ENCODE data around the gene GALE. TPM values are rescaled to one million over a fixed set of nuclear protein-coding genes. Genes with fewer than 3 reads are reported as not detected.

The GALE gene
- polyA plus RNA-seq, 3 donors: 17.6 to 21.9 (median 18.0) TPM

DNA sequence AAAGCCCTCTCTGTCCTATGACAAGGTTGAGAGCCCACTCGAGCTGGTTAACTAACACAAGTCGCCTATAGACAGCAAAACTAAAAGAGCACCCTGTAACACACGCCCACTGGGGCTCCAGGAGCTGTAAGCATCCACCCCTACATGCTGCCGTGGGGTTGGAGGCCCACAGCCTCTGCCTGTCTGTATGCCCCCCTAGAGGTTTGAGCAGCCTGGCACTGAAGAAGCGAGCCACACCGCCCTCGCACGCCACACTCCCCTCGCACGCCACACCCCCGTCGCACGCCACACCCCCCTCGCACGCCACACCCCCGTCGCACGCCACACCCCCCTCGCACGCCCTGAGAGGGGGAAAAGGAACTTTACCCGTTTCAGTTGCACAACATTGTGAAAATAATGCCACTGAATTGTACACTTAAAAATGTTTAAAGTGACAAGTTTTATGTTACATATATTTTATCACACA is 37.9 kb upstream of the GALE start:
- peak overlapping the region; percentile 72 for H3K9ac ChIP-seq (ENCODE audit: insufficient read depth, low read length, poor library complexity, severe bottlenecking)
- intact Hi-C loops (cut with micrococcal nuclease): no loop called here
- no peaks in the 10 kb centered on the region for H4K20me1 ChIP-seq (ENCODE audit: insufficient read depth, low read length)
- TF ChIP-seq, protein P1, sequence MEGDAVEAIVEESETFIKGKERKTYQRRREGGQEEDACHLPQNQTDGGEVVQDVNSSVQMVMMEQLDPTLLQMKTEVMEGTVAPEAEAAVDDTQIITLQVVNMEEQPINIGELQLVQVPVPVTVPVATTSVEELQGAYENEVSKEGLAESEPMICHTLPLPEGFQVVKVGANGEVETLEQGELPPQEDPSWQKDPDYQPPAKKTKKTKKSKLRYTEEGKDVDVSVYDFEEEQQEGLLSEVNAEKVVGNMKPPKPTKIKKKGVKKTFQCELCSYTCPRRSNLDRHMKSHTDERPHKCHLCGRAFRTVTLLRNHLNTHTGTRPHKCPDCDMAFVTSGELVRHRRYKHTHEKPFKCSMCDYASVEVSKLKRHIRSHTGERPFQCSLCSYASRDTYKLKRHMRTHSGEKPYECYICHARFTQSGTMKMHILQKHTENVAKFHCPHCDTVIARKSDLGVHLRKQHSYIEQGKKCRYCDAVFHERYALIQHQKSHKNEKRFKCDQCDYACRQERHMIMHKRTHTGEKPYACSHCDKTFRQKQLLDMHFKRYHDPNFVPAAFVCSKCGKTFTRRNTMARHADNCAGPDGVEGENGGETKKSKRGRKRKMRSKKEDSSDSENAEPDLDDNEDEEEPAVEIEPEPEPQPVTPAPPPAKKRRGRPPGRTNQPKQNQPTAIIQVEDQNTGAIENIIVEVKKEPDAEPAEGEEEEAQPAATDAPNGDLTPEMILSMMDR (IDR thresholded peaks at IDR 0.05): no peak
- Mint-ChIP-seq H3K27me3 (ENCODE audit: low read depth in 3 of 3) (peaks cover 0 to 5% (median 0%) of the 10 kb centered on the region in 3 donors), H3K9me3 (no peaks in the 10 kb centered on the region), H3K27ac (peak overlapping the region in 5 of 7 donors; percentile 10 to 86 (median 28)), H3K36me3 (no peaks in the 10 kb centered on the region), H3K4me3 (peak overlapping the region; percentile 70 to 80), H3K4me1 (peaks cover 29% of the 10 kb centered on the region)
- peak overlapping the region; percentile 56 for H3K4me2 ChIP-seq (replicated peaks; ENCODE audit: extremely low read depth, low read length, poor library complexity, severe bottlenecking)
- WGBS (ENCODE audit: insufficient coverage): 2% methylated on average over 5 of the region's 21 CpGs
- H3K36me3 ChIP-seq (replicated peaks in 1 of 2; ENCODE audit: control insufficient read depth in 1 of 2, insufficient read depth in 2 of 2, low read length in 2 of 2): peaks cover 0 to under 1% of the 10 kb centered on the region in 2 donors
- peak; percentile 77 to 93 (median 84) for DNase-seq
- H2AFZ ChIP-seq (ENCODE audit: insufficient read depth, low read depth, low read length, poor library complexity, severe bottlenecking): peak overlapping the region; percentile 56
- peak overlapping the region in 1 of 2 donors; percentile 79 for H3K27ac ChIP-seq (ENCODE audit: low read depth in 1 of 2, low read length in 2 of 2)
- no peaks in the 10 kb centered on the region for H3K79me2 ChIP-seq (ENCODE audit: insufficient read depth, low read length)
- H3K4me1 ChIP-seq (ENCODE audit: control insufficient read depth in 1 of 2, insufficient read depth in 2 of 2, low read length in 2 of 2): peaks cover 26% of the 10 kb centered on the region in 2 donors
- H3K4me3 ChIP-seq (replicated peaks in 1 of 3; ENCODE audit: low read depth in 2 of 3, low read length in 3 of 3): peak overlapping the region; percentile 13 to 66 (median 29)
- H3K27me3 ChIP-seq (ENCODE audit: control insufficient read depth in 2 of 2, insufficient read depth in 2 of 2, low read length in 2 of 2): no peaks in the 10 kb centered on the region
- H3K9me3 ChIP-seq (replicated peaks in 1 of 2; ENCODE audit: control insufficient read depth in 1 of 2, insufficient read depth in 1 of 2, low read length in 2 of 2): no peaks in the 10 kb centered on the region

DNA sequence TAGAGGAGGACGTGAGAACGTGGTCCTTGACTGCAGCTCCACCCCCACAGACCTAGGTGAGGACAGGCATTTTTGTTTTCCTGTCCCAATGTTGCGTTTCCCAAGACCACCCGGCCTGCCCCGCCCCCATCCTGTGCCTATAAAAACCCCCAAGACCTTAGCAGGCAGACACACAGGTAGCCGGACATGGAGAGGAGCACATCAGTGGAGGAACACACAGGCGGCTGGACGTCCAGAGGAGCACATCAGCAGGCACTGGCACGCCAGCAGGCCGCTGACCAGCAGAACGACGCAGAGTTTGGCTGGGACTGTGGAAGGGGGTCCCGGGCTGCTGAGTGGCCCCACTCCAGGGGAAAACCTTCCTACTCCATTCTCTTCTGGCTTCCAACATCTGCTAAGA is 37.4 kb upstream of the GALE start:
- no peaks in the 10 kb centered on the region for H3K36me3 Mint-ChIP-seq
- Histone ChIP-seq H3K9me3 (replicated peaks in 1 of 2; ENCODE audit: control insufficient read depth in 1 of 2, insufficient read depth in 1 of 2, low read length in 2 of 2) (no peaks in the 10 kb centered on the region), H3K27ac (ENCODE audit: low read depth in 1 of 2, low read length in 2 of 2) (peak overlapping the region in 1 of 2 donors; percentile 79), H3K36me3 (replicated peaks in 1 of 2; ENCODE audit: control insufficient read depth in 1 of 2, insufficient read depth in 2 of 2, low read length in 2 of 2) (no peaks in the 10 kb centered on the region), H3K9ac (ENCODE audit: insufficient read depth, low read length, poor library complexity, severe bottlenecking) (peak overlapping the region; percentile 72), H2AFZ (ENCODE audit: insufficient read depth, low read depth, low read length, poor library complexity, severe bottlenecking) (peak overlapping the region; percentile 56), H3K4me1 (ENCODE audit: control insufficient read depth in 1 of 2, insufficient read depth in 2 of 2, low read length in 2 of 2) (peaks cover 26% of the 10 kb centered on the region in 2 donors), H3K4me3 (replicated peaks in 1 of 3; ENCODE audit: low read depth in 2 of 3, low read length in 3 of 3) (peak overlapping the region in 1 of 3 experiments; percentile 66), H3K4me2 (replicated peaks; ENCODE audit: extremely low read depth, low read length, poor library complexity, severe bottlenecking) (peak overlapping the region; percentile 56), H4K20me1 (ENCODE audit: insufficient read depth, low read length) (no peaks in the 10 kb centered on the region), H3K79me2 (ENCODE audit: insufficient read depth, low read length) (no peaks in the 10 kb centered on the region), H3K27me3 (ENCODE audit: control insufficient read depth in 2 of 2, insufficient read depth in 2 of 2, low read length in 2 of 2) (no peaks in the 10 kb centered on the region)
- no peaks in the 10 kb centered on the region for H3K9me3 Mint-ChIP-seq
- H3K27me3 Mint-ChIP-seq (ENCODE audit: low read depth in 3 of 3): peaks cover 0 to 5% (median 0%) of the 10 kb centered on the region in 3 donors
- intact Hi-C loops (cut with micrococcal nuclease): no loop called here
- TF ChIP-seq, protein P1 (IDR thresholded peaks at IDR 0.05): no peak
- 44% methylated on average over 10 of the region's 13 CpGs for WGBS (ENCODE audit: insufficient coverage)
- peak overlapping the region; percentile 70 to 80 for H3K4me3 Mint-ChIP-seq
- H3K4me1 Mint-ChIP-seq: peaks cover 29% of the 10 kb centered on the region
- H3K27ac Mint-ChIP-seq: peak overlapping the region in 1 of 7 donors; percentile 28
- DNase-seq: peak in 1 of 3 donors; percentile 36
